Epithelial cell of proximal tubule (primary cell): ENCODE measurements around the gene DHX9. TPM values are rescaled to one million over a fixed set of nuclear protein-coding genes. Genes with fewer than 3 reads are reported as not detected.

Experiments
- DNase-seq: peaks from one replicate; pipeline ENCODE4 v3.0.0-alpha.2; 2011; ENCODE audit warnings: low read depth
- H3K4me3 ChIP-seq: 2 replicates; pipeline ENCODE4 v1.5.1; 2011; ENCODE audit warnings: low read depth, mild to moderate bottlenecking, low read length
- total RNA-seq: library from RNA; depleted of rRNA; stranded (reverse); fragments of >200 nt; gene quantifications from 2 replicates; pipeline ENCODE4 v1.2.3, GENCODE V29; 2015
- TF ChIP-seq, protein P1 (sequence below): conservative IDR thresholded peaks from 2 replicates; pipeline ENCODE4 v1.5.1; 2012; ENCODE audit warnings: low read depth, mild to moderate bottlenecking, low read length

Gene DHX9
- total RNA-seq, 1 donor from 2014 or later, result 154 TPM

DNA sequence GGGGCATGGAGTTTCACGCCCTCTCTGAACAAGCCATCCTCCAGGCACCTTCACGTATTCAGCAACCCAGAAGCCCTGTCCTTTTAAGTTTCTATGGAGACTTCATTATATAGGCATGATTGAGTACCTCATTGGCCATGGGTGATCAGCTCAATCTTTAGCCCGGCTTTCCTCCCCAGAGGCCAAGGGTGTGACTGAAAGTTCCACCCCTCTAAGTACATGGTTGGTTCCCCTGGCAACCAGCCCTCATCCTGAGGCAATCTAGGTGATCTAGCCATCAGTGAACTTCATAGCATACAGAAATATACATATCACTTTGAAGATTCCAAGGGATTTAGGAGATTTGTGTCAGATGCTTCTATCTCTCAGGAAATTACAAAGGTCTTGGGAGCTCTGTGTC is 21.3 kb upstream of the DHX9 start:
- TF ChIP-seq, protein P1, sequence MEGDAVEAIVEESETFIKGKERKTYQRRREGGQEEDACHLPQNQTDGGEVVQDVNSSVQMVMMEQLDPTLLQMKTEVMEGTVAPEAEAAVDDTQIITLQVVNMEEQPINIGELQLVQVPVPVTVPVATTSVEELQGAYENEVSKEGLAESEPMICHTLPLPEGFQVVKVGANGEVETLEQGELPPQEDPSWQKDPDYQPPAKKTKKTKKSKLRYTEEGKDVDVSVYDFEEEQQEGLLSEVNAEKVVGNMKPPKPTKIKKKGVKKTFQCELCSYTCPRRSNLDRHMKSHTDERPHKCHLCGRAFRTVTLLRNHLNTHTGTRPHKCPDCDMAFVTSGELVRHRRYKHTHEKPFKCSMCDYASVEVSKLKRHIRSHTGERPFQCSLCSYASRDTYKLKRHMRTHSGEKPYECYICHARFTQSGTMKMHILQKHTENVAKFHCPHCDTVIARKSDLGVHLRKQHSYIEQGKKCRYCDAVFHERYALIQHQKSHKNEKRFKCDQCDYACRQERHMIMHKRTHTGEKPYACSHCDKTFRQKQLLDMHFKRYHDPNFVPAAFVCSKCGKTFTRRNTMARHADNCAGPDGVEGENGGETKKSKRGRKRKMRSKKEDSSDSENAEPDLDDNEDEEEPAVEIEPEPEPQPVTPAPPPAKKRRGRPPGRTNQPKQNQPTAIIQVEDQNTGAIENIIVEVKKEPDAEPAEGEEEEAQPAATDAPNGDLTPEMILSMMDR, result no peak
- no peak for DNase-seq
- H3K4me3 ChIP-seq, result no peak overlapping the region

DNA sequence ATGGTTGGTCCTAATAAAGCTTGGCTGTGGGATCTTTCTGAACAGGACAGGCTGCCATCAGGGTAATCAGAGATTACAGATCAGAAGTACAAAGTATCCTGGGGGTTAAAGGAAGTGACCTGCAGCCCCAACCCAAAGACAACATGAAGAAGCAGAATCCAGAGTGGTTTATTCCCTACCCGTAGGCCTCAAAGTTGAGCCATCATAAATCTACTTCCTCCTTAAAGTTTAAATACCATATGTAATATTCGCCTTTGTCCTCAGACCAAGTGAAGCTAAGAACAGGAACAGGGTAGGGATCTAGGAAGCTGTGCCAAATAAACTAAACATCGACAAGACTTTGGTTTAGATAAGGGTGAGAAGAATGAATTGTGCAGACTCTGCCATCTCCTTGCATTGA is 15.9 kb upstream of the DHX9 start:
- H3K4me3 ChIP-seq, result no peak overlapping the region
- TF ChIP-seq, protein P1, result no peak
- no peak for DNase-seq

DNA sequence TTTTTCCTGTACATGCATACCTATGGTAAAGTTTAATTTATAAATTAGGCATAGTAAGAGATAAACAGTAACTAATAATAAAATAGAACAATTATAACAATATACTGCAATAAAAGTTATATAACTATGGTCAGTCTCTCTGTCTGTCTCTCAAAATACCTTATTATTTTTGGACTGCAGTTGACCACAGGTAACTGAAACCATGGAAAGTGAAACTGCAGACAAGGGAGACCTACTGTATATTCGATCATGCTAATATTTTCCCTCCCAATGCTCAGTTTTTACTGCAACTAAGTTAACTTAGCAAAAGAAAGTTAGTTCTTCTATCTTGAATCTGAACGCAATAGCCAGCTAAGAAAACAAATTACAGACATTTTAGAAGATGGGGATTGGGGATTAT is 12.3 kb upstream of the DHX9 start:
- TF ChIP-seq, protein P1, result no peak
- H3K4me3 ChIP-seq, result no peak overlapping the region
- DNase-seq, result no peak

GRCh38 chr1:182829285-182829932 is 9.7 kb upstream of the DHX9 start:
- DNase-seq, result no peak
- no peak overlapping the region for H3K4me3 ChIP-seq
- TF ChIP-seq, protein P1, result no peak

GRCh38 chr1:182833271-182833670 is 5.9 kb upstream of the DHX9 start:
- no peak overlapping the region for H3K4me3 ChIP-seq
- DNase-seq, result peak; percentile 48
- TF ChIP-seq, protein P1, result no peak

GRCh38 chr1:182834326-182834725 is 4.8 kb upstream of the DHX9 start:
- DNase-seq, result no peak
- TF ChIP-seq, protein P1, result no peak

GRCh38 chr1:182835806-182836205 is 3.3 kb upstream of the DHX9 start:
- DNase-seq, result no peak
- TF ChIP-seq, protein P1, result no peak

More at GRCh38 chr1:182834326-182834725, 4.8 kb upstream of the DHX9 start:
- H3K4me3 ChIP-seq, result no peak overlapping the region

More at GRCh38 chr1:182835806-182836205, 3.3 kb upstream of the DHX9 start:
- H3K4me3 ChIP-seq, result no peak overlapping the region
